Measurements from ENCODE around the gene SLC34A1.

SLC34A1 gene

GRCh38 chr5:177432839-177433657 is 48.8 kb downstream of the SLC34A1 start:
- no peak for DNase-seq

GRCh38 chr5:177433658-177434217 is 49.5 kb downstream of the SLC34A1 start:
- DNase-seq = no peak

- DNase-seq = peak; percentile 85
Observed at GRCh38 chr5:177434437-177434836, 50.2 kb downstream of the SLC34A1 start.

- no peak for DNase-seq
Observed at GRCh38 chr5:177434942-177435738, 50.9 kb downstream of the SLC34A1 start.

- DNase-seq = no peak
Observed at GRCh38 chr5:177435847-177436536, 51.8 kb downstream of the SLC34A1 start.

GRCh38 chr5:177437623-177438022 is 53.4 kb downstream of the SLC34A1 start:
- DNase-seq = no peak

GRCh38 chr5:177438468-177438867 is 54.2 kb downstream of the SLC34A1 start:
- no peak for DNase-seq

GRCh38 chr5:177439518-177440053 is 55.4 kb downstream of the SLC34A1 start:
- DNase-seq = no peak

- peak; percentile 85 for DNase-seq
Observed at GRCh38 chr5:177440211-177440989, 56.2 kb downstream of the SLC34A1 start.

GRCh38 chr5:177440990-177441780 is 57.0 kb downstream of the SLC34A1 start:
- no peak for DNase-seq

- DNase-seq = no peak
Observed at GRCh38 chr5:177442066-177442826, 58.0 kb downstream of the SLC34A1 start.

GRCh38 chr5:177443144-177443983 is 59.1 kb downstream of the SLC34A1 start:
- DNase-seq = no peak

- no peak for DNase-seq
Observed at GRCh38 chr5:177444106-177445051, 60.1 kb downstream of the SLC34A1 start.

- DNase-seq = no peak
Observed at GRCh38 chr5:177445052-177445916, 61.0 kb downstream of the SLC34A1 start.

GRCh38 chr5:177445917-177446199 is 61.6 kb downstream of the SLC34A1 start:
- DNase-seq = no peak

GRCh38 chr5:177446200-177447065 is 62.2 kb downstream of the SLC34A1 start, which contains the start of gene PRR7:
Gene PRR7, plus strand, starts transcription at chr5:177446814. Its CDS starts 8,254 bp downstream, at chr5:177455068.
- DNase-seq = peak; percentile 90
